Non-pigmented ciliary epithelial cell (primary cell): Measurements from ENCODE around the gene SLC44A3.
"Not testable (repeated sequence)": the region's sequence is repeated elsewhere in the genome, so short reads cannot be mapped to it uniquely, and the experiment has no call there.

Source experiments
- DNase-seq: peaks from one replicate; pipeline ENCODE4 v3.0.0-alpha.2; 2010; ENCODE audit warnings: low read depth

The SLC44A3 gene

GRCh38 chr1:94936861-94937620 lies 116.9 kb downstream of the SLC44A3 start:
- no peak for DNase-seq

GRCh38 chr1:94937820-94938219 lies 117.7 kb downstream of the SLC44A3 start:
- no peak for DNase-seq

GRCh38 chr1:94940738-94941137 lies 120.6 kb downstream of the SLC44A3 start:
- no peak for DNase-seq

GRCh38 chr1:94941480-94941879 lies 121.3 kb downstream of the SLC44A3 start:
- DNase-seq, result not testable (repeated sequence)

- DNase-seq, result no peak
These were observed 122.3 kb downstream of the SLC44A3 start for GRCh38 chr1:94942171-94943128.
